Parathyroid adenoma (tissue), 2 donors: ENCODE measurements around the gene HIKESHI.

Experiments used
- H2AFZ ChIP-seq: fragments of 300-600 bp; sonication (generic); one replicate; pipeline ENCODE4 v1.7.0; 2017; ENCODE audit warnings: antibody characterized with exemption, mild to moderate bottlenecking
- H3K27ac ChIP-seq: fragments of 300-600 bp; sonication (generic); one replicate; pipeline ENCODE4 v1.7.0; 2017
- H3K27me3 ChIP-seq: fragments of 300-600 bp; sonication (generic); one replicate; pipeline ENCODE4 v1.7.0; 2017; ENCODE audit warnings: low read length; ENCODE audit not compliant: control insufficient read depth, insufficient read depth
- H3K36me3 ChIP-seq: fragments of 300-600 bp; sonication (generic); one replicate; pipeline ENCODE4 v1.7.0; 2017; ENCODE audit warnings: low read length; ENCODE audit not compliant: control insufficient read depth, insufficient read depth
- H3K4me1 ChIP-seq: fragments of 300-600 bp; sonication (generic); one replicate; pipeline ENCODE4 v1.7.0; 2017; ENCODE audit warnings: control low read depth
- H3K4me2 ChIP-seq: fragments of 300-600 bp; sonication (generic); one replicate; pipeline ENCODE4 v1.7.0; 2017; ENCODE audit warnings: low read length
- H3K4me3 ChIP-seq: fragments of 300-600 bp; sonication (generic); one replicate; pipeline ENCODE4 v1.7.0; 2017; ENCODE audit warnings: low read depth, low read length
- H3K79me2 ChIP-seq: fragments of 300-600 bp; sonication (generic); one replicate; pipeline ENCODE4 v1.7.0; 2017; ENCODE audit warnings: control low read depth
- H3K9ac ChIP-seq: fragments of 300-600 bp; sonication (generic); one replicate; pipeline ENCODE4 v1.7.0; 2017; ENCODE audit warnings: mild to moderate bottlenecking
- H3K9me3 ChIP-seq: fragments of 300-600 bp; sonication (generic); one replicate; pipeline ENCODE4 v1.7.0; 2017; ENCODE audit warnings: low read length; ENCODE audit not compliant: control insufficient read depth
- TF ChIP-seq, protein P1 (sequence below): fragments of 300-600 bp; sonication (generic); IDR thresholded peaks from one replicate; pipeline ENCODE4 v1.7.0; 2017; ENCODE audit warnings: antibody characterized with exemption, mild to moderate bottlenecking
- donor health status: primary hyperparathyroidism.

The HIKESHI gene

DNA sequence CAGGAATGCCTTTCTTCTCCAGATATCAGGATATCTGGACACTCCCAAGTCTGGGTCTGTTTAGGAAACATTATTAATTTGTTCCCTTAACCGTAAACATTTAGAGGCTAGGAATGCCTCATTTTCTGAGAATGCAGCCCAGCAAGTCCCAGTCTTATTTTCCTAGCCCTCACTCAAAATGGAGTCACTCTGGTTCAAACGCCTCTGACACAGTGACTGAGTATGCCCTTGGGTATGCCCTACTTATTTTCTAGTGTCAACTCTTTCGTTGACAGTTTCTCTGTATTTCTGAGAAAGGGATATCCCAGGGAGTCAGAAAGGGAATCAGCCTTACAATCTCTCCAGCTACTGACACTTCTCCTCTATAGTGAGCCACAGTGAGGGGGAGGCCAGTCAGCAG, 56.7 kb downstream of the HIKESHI start:
- no peak overlapping the region for H3K4me3 ChIP-seq
- H3K27ac ChIP-seq: no peak overlapping the region
- H3K36me3 ChIP-seq: no peaks in the 10 kb centered on the region
- no peak overlapping the region for H3K9ac ChIP-seq
- H3K4me2 ChIP-seq: no peak overlapping the region
- H2AFZ ChIP-seq: no peak overlapping the region
- H3K27me3 ChIP-seq: no peaks in the 10 kb centered on the region
- H3K79me2 ChIP-seq: no peaks in the 10 kb centered on the region
- no peaks in the 10 kb centered on the region for H3K9me3 ChIP-seq
- TF ChIP-seq, protein P1, sequence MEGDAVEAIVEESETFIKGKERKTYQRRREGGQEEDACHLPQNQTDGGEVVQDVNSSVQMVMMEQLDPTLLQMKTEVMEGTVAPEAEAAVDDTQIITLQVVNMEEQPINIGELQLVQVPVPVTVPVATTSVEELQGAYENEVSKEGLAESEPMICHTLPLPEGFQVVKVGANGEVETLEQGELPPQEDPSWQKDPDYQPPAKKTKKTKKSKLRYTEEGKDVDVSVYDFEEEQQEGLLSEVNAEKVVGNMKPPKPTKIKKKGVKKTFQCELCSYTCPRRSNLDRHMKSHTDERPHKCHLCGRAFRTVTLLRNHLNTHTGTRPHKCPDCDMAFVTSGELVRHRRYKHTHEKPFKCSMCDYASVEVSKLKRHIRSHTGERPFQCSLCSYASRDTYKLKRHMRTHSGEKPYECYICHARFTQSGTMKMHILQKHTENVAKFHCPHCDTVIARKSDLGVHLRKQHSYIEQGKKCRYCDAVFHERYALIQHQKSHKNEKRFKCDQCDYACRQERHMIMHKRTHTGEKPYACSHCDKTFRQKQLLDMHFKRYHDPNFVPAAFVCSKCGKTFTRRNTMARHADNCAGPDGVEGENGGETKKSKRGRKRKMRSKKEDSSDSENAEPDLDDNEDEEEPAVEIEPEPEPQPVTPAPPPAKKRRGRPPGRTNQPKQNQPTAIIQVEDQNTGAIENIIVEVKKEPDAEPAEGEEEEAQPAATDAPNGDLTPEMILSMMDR: no peak
- H3K4me1 ChIP-seq: no peaks in the 10 kb centered on the region

DNA sequence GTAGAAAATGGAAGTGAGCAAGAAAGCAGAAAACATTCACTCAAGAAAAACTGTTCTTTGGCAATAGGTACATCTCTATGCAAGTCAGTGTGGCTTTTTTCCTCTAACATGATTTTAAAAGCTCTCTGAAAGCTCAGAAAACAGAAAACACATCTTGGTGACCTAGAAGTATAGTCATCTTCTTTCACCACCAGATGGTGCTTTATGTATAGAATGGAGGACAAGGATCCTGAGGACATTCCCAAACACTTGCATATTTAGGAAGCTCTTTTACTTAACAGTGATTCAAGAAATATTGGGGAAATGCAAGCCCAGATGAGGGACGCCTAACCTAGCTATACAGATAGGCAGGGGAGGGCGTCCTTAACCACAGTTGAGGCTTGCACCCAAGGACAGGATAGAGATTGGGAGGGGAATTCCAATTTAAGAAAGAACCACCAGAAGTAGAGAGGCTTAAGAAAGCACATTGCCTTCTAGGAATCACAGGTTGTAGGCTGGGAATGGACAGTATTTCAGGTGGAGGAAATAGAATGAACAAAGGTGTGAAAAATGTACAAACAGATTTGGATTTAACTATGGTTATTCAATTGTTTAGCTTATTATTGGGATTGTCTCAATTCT, 58.8 kb downstream of the HIKESHI start:
- no peak overlapping the region for H3K4me2 ChIP-seq
- H2AFZ ChIP-seq: no peak overlapping the region
- no peaks in the 10 kb centered on the region for H3K36me3 ChIP-seq
- TF ChIP-seq, protein P1: no peak
- no peaks in the 10 kb centered on the region for H3K4me1 ChIP-seq
- no peak overlapping the region for H3K27ac ChIP-seq
- no peaks in the 10 kb centered on the region for H3K79me2 ChIP-seq
- no peaks in the 10 kb centered on the region for H3K27me3 ChIP-seq
- H3K4me3 ChIP-seq: no peak overlapping the region
- H3K9me3 ChIP-seq: no peaks in the 10 kb centered on the region
- no peak overlapping the region for H3K9ac ChIP-seq

DNA sequence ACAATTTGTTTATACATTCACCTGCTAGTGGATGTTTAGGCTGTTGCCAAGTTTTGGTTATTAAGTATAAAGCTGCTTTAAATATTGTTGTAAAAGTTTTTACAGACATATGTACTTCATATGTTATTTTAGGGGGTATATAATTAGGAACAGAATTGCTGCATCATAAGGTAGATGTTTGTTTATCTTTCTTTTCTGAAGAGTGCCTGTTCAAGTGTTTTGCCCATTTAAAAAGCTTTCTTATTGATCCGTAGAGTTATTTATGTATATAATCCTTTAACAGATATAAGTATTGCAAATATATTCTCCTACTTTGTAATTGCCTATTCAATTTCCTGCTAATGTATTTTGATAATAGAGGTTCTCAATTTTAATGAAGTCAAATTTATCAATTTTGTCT, 61.4 kb downstream of the HIKESHI start:
- Histone ChIP-seq H2AFZ (no peak overlapping the region), H3K27me3 (no peaks in the 10 kb centered on the region), H3K36me3 (no peaks in the 10 kb centered on the region), H3K9ac (no peak overlapping the region), H3K4me1 (no peaks in the 10 kb centered on the region), H3K79me2 (no peaks in the 10 kb centered on the region), H3K4me3 (no peak overlapping the region), H3K27ac (no peak overlapping the region), H3K9me3 (no peaks in the 10 kb centered on the region), H3K4me2 (no peak overlapping the region)
- TF ChIP-seq, protein P1: no peak

DNA sequence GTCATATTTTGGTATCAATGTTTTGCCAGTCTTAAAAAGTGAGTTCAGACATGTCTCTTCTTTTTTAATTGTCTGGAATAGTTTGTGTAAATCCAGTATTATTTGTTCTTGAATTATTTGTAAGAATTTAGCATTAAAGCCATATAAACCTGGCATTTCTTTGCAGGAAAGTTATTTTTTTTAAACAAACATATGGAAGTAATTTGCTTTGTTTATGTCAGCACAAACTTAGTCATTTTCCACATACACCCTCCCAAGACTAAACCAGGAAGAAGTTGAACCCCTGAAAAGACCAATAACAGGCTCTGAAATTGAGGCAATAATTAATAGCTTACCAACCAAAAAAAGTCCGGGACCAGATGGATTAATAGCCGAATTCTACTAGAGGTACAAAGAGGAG, 63.5 kb downstream of the HIKESHI start:
- H3K36me3 ChIP-seq: no peaks in the 10 kb centered on the region
- no peaks in the 10 kb centered on the region for H3K79me2 ChIP-seq
- no peaks in the 10 kb centered on the region for H3K27me3 ChIP-seq
- H3K4me2 ChIP-seq: no peak overlapping the region
- H3K9me3 ChIP-seq: no peaks in the 10 kb centered on the region
- H2AFZ ChIP-seq: no peak overlapping the region
- H3K4me1 ChIP-seq: no peaks in the 10 kb centered on the region
- H3K9ac ChIP-seq: no peak overlapping the region
- no peak overlapping the region for H3K27ac ChIP-seq
- TF ChIP-seq, protein P1: no peak
- H3K4me3 ChIP-seq: no peak overlapping the region

DNA sequence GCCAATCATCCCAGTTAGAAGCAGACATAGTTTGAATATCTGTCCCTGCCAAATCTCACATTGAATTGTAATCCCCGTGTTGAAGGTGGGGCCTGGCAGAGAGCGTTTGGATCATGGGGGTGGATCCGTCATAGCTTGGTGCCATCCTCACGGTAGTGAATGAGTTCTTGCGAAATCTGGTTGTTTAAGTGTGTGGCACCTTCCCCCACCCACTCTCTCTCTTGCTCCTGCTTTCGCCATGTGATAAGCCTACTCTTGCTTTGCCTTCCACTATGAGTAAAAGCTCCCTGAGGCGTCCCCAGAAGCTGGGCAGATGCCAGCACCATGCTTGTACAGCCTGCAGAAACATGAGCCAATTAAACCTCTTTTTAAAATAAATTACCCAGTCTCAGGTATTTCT, 67.6 kb downstream of the HIKESHI start:
- Histone ChIP-seq H2AFZ (no peak overlapping the region), H3K27me3 (no peaks in the 10 kb centered on the region), H3K9me3 (no peaks in the 10 kb centered on the region), H3K27ac (no peak overlapping the region), H3K36me3 (no peaks in the 10 kb centered on the region), H3K79me2 (no peaks in the 10 kb centered on the region), H3K4me2 (no peak overlapping the region), H3K4me1 (no peaks in the 10 kb centered on the region), H3K4me3 (no peak overlapping the region), H3K9ac (no peak overlapping the region)
- TF ChIP-seq, protein P1: no peak
